T-cell (primary cell): ENCODE results near the gene TGIF1. TPM values are rescaled to one million over a fixed set of nuclear protein-coding genes. Genes with fewer than 3 reads are reported as not detected.

Experiments
- ATAC-seq, 4 experiments: fragments of 200-7000 bp in 3 of 4; fragments of 150-1000 bp in 1 of 4; cut with Tn5 transposase; replicated peaks in 1 of 4; 1 replicate in 3 of 4; 2 replicates in 1 of 4; pipeline ENCODE4 v1.10.0; 2021; ENCODE audit warnings: moderate library complexity in 3 of 4, mild to moderate bottlenecking in 2 of 4, moderate number of reproducible peaks in 1 of 4
- CTCF ChIA-PET, 2 donors: fragments of 300-600 bp; sonication (Branson Sonifier 250); formaldehyde crosslinking; loops; one replicate each; lab custom pipeline; 2022; ENCODE audit warnings: antibody characterized with exemption in 2 of 2; lab: Charles Lee
- POLR2A ChIA-PET, 2 donors: fragments of 300-600 bp; sonication (Branson Sonifier 250); formaldehyde crosslinking; loops; one replicate each; lab custom pipeline; 2022; ENCODE audit warnings: antibody characterized with exemption in 2 of 2; lab: Charles Lee
- DNase-seq, 35 experiments: peaks; one replicate each; pipeline versions ENCODE4 v3.0.0 to v3.0.0-alpha.2; 2013 to 2023
- H3K27ac ChIP-seq: one replicate; pipeline ENCODE4 v1.5.1; 2013; ENCODE audit warnings: low read length
- H3K27me3 ChIP-seq, 2 experiments: replicated peaks in 1 of 2; 1 replicate in 1 of 2; 2 replicates in 1 of 2; pipeline versions ENCODE4 v1.6.1 to v1.7.0; 2013; ENCODE audit warnings: low read length in 1 of 2, mixed read lengths in 1 of 2; ENCODE audit not compliant: control insufficient read depth in 2 of 2, insufficient read depth in 2 of 2; ENCODE audit errors: extremely low read depth in 1 of 2
- H3K36me3 ChIP-seq, 2 donors: 1 replicate in 1 of 2; 2 replicates in 1 of 2; pipeline versions ENCODE4 v1.6.1 to v1.7.0; 2013; ENCODE audit warnings: low read length in 1 of 2; ENCODE audit not compliant: control insufficient read depth in 2 of 2, insufficient read depth in 1 of 2; ENCODE audit errors: extremely low read depth in 1 of 2
- H3K4me1 ChIP-seq, 2 experiments: 1 replicate in 1 of 2; 2 replicates in 1 of 2; pipeline versions ENCODE4 v1.6.1 to v1.7.0; 2013; ENCODE audit warnings: low read length in 2 of 2, mixed read lengths in 1 of 2; ENCODE audit not compliant: insufficient read depth in 2 of 2, control insufficient read depth in 1 of 2; ENCODE audit errors: extremely low read depth in 1 of 2
- H3K4me3 ChIP-seq, 2 donors: 1 replicate in 1 of 2; 2 replicates in 1 of 2; pipeline versions ENCODE4 v1.5.1 to v1.7.0; 2013; ENCODE audit warnings: mild to moderate bottlenecking in 2 of 2, low read length in 1 of 2, moderate library complexity in 1 of 2; ENCODE audit not compliant: control insufficient read depth in 1 of 2; ENCODE audit errors: extremely low read depth in 1 of 2
- H3K9me3 ChIP-seq: 2 replicates; pipeline ENCODE4 v1.7.0; 2013
- H3K27ac Mint-ChIP-seq, 2 donors: one replicate each; pipeline ENCODE4 v1.8.0; 2020 to 2021; ENCODE audit warnings: mild to moderate bottlenecking in 2 of 2, mixed read lengths in 2 of 2
- H3K27me3 Mint-ChIP-seq, 2 donors: one replicate each; pipeline ENCODE4 v1.8.0; 2021 to 2022; ENCODE audit warnings: mixed read lengths in 2 of 2
- H3K36me3 Mint-ChIP-seq: one replicate; pipeline ENCODE4 v1.8.0; 2021; ENCODE audit warnings: mixed read lengths
- H3K4me1 Mint-ChIP-seq, 3 donors: one replicate each; pipeline ENCODE4 v1.8.0; 2020 to 2022; ENCODE audit warnings: mixed read lengths in 3 of 3, mild to moderate bottlenecking in 1 of 3
- H3K4me3 Mint-ChIP-seq, 3 donors: one replicate each; pipeline ENCODE4 v1.8.0; 2020 to 2022; ENCODE audit warnings: mild to moderate bottlenecking in 3 of 3, mixed read lengths in 3 of 3, moderate library complexity in 3 of 3
- H3K9me3 Mint-ChIP-seq, 3 donors: one replicate each; pipeline ENCODE4 v1.8.0; 2020 to 2022; ENCODE audit warnings: mixed read lengths in 3 of 3
- WGBS: methylation state at CpG from one replicate; pipeline ENCODE4 v1.1.5; 2013; ENCODE audit warnings: missing lambda C conversion rate; ENCODE audit not compliant: insufficient coverage; 5-methylcytosine and 5-hydroxymethylcytosine counted together
- total RNA-seq, 35 experiments: library from RNA in 6 of 35; stranded (reverse) in 6 of 35; fragments of 120-200 nt in 1 of 35; gene quantifications; one replicate each; pipeline versions ENCODE4 v1.2.1 to v1.2.4 and lab custom pipeline; 2013 to 2026

The TGIF1 gene
- total RNA-seq, 5 donors from 2014 or later (not counting 1 experiment from before 2014, with no cell fraction given), result 40.5 to 90.5 (median 81.8) TPM

DNA sequence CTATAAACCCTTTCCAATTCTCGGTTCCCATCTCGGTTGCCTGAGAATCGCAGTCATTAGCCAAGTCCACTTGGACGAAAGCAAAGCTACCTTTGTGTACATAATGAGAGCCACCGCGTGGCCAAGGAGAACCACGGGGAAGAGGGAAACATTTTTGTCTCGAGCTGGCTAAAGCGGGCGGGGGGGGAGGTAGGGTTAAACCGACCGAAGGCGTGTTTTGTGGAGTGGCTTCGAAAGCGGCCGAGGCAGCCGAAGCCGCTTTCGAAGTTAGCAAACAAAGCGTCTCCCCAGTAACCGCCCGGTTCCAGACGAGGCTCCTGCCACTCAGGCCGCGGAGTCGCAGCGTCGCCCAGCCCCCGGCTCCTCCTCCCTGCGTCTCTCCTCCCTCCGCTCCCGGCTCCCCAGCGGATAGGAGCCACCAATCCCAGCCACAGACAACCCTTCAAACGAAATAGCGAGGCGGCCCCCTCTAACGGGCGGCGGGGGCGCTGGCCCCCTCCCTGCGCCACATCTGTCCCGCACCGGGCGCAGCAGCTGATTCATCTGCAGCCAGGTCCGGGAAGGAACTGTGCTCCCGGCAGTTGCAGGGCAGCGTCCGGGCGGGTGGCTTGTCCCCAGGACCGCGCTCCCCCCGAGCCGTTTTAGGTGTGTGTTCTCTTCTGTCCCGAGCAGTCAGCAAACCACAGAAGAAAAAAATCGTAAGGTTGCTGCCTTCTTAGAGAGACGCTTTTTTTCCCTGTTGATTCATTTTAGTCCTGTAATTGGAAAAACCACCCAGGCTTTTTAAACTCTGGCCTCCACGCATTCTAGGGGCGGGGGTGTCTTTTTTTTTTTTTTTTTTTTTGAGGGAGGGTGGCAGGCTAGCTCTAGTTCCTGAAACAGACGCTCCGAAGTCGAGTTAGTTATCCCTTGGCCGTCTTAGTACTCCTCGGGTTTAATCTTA lies 1.8 kb upstream of the TGIF1 start:
- no peaks in the 10 kb centered on the region for H3K36me3 Mint-ChIP-seq
- ChIA-PET POLR2A (interaction anchor here (0.5 to 3.1 kb wide), 20 partner anchors 10 to 812 kb away, joined by 3 to 28 read pairs (median 5); no protein-coding TSS in a partner anchor), CTCF (interaction anchor here (0.6 to 2.7 kb wide), 19 partner anchors 8 to 467 kb away, joined by 3 to 20 read pairs (median 4); no protein-coding TSS in a partner anchor)
- peak overlapping the region; percentile 91 to 95 (median 94) for H3K4me3 Mint-ChIP-seq
- Histone ChIP-seq H3K9me3 (no peaks in the 10 kb centered on the region), H3K36me3 (no peaks in the 10 kb centered on the region), H3K27me3 (no peaks in the 10 kb centered on the region), H3K4me1 (peaks cover 11 to 56% of the 10 kb centered on the region in 2 experiments), H3K4me3 (peak overlapping the region; percentile 70 to 85), H3K27ac (peak overlapping the region; percentile 100)
- peak; percentile 41 to 63 (median 48) for ATAC-seq
- H3K9me3 Mint-ChIP-seq, result no peaks in the 10 kb centered on the region
- H3K27ac Mint-ChIP-seq, result peak overlapping the region; percentile 99
- H3K4me1 Mint-ChIP-seq, result peaks cover 18 to 35% (median 31%) of the 10 kb centered on the region in 3 donors
- under 1% methylated on average over 56 of the region's 63 CpGs for WGBS
- no peaks in the 10 kb centered on the region for H3K27me3 Mint-ChIP-seq
- DNase-seq, result peak; percentile 59 to 92 (median 84)

GRCh38 chr18:3448838-3449511 lies 997 bp upstream of the TGIF1 start:
- peak overlapping the region; percentile 91 to 95 (median 94) for H3K4me3 Mint-ChIP-seq
- peak overlapping the region; percentile 99 for H3K27ac Mint-ChIP-seq
- DNase-seq, result peak; percentile 39 to 91 (median 78)
- H3K36me3 ChIP-seq, result no peaks in the 10 kb centered on the region
- no peaks in the 10 kb centered on the region for H3K27me3 ChIP-seq
- no peaks in the 10 kb centered on the region for H3K9me3 ChIP-seq
- peak; percentile 49 to 63 (median 50) for ATAC-seq
- H3K27ac ChIP-seq, result peak overlapping the region; percentile 100
- CTCF ChIA-PET, result interaction anchor here (0.6 to 2.7 kb wide), 5 partner anchors 9 to 145 kb away, joined by 4 to 20 read pairs (median 6); no protein-coding TSS in a partner anchor
- WGBS, result under 1% methylated on average over 29 of the region's 38 CpGs
- peaks cover 27 to 43% (median 36%) of the 10 kb centered on the region in 3 donors for H3K4me1 Mint-ChIP-seq
- no peaks in the 10 kb centered on the region for H3K27me3 Mint-ChIP-seq
- H3K4me3 ChIP-seq, result peak overlapping the region; percentile 70 to 85
- peaks cover 16 to 63% of the 10 kb centered on the region in 2 experiments for H3K4me1 ChIP-seq
- no peaks in the 10 kb centered on the region for H3K9me3 Mint-ChIP-seq
- no peaks in the 10 kb centered on the region for H3K36me3 Mint-ChIP-seq
- POLR2A ChIA-PET, result interaction anchor here (0.6 to 3.1 kb wide), 12 partner anchors 9 to 812 kb away, joined by 3 to 28 read pairs (median 4); no protein-coding TSS in a partner anchor

GRCh38 chr18:3449512-3450011 lies 410 bp upstream of the TGIF1 start:
- peak in 27 of 35 experiments; percentile 65 to 81 (median 74) for DNase-seq
- Mint-ChIP-seq H3K27ac (peak overlapping the region; percentile 99), H3K36me3 (no peaks in the 10 kb centered on the region), H3K9me3 (no peaks in the 10 kb centered on the region), H3K4me1 (peaks cover 30 to 47% (median 39%) of the 10 kb centered on the region in 3 donors), H3K27me3 (no peaks in the 10 kb centered on the region), H3K4me3 (peak overlapping the region; percentile 91 to 95 (median 94))
- WGBS, result under 1% methylated on average over 25 of the region's 47 CpGs
- Histone ChIP-seq H3K4me1 (peaks cover 18 to 63% of the 10 kb centered on the region in 2 experiments), H3K27me3 (no peaks in the 10 kb centered on the region), H3K36me3 (no peaks in the 10 kb centered on the region), H3K4me3 (peak overlapping the region; percentile 70 to 85), H3K27ac (peak overlapping the region; percentile 100), H3K9me3 (no peaks in the 10 kb centered on the region)
- ATAC-seq, result peak in 3 of 4 experiments; percentile 24 to 31 (median 28)
- ChIA-PET POLR2A (interaction anchor here (0.7 to 3.1 kb wide), 8 partner anchors 9 to 487 kb away, joined by 3 to 28 read pairs (median 3); no protein-coding TSS in a partner anchor), CTCF (interaction anchor here in 1 of 2 donors (0.6 to 2.7 kb wide), 3 partner anchors 9 to 144 kb away, joined by 6 to 20 read pairs (median 8); no protein-coding TSS in a partner anchor)

DNA sequence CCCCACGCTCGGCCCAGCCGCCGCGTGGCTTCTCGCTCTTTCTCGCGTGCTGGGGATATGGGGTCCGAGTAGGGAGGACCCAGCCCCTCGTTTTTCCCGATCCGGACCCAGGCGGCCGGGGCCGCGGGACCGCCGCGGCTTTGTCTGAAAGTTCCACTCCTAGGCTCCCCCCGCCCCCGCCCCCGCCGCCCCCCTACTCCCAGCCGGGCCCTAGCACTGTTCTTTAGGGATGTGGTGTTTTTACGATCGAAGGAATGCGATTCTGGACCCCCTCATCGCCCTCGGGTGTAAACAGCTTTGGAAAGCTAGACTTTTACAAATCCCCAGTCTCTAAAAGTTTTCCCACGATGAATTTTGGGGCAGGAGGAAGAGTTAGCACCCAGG lies 819 bp downstream of the TGIF1 start:
- peaks cover 43 to 50% (median 47%) of the 10 kb centered on the region in 3 donors for H3K4me1 Mint-ChIP-seq
- POLR2A ChIA-PET, result interaction anchor here (0.6 to 0.8 kb wide), 5 partner anchors 16 to 814 kb away, joined by 3 to 10 read pairs (median 3); no protein-coding TSS in a partner anchor

GRCh38 chr18:3451183-3451988 lies 1.4 kb downstream of the TGIF1 start:
- Histone ChIP-seq H3K4me3 (peak overlapping the region; percentile 70 to 97), H3K36me3 (peaks cover 0 to 4% of the 10 kb centered on the region in 2 donors), H3K4me1 (peaks cover 18 to 68% of the 10 kb centered on the region in 2 experiments), H3K27ac (peak overlapping the region; percentile 85), H3K9me3 (no peaks in the 10 kb centered on the region), H3K27me3 (no peaks in the 10 kb centered on the region)
- CTCF ChIA-PET, result interaction anchor here (0.6 to 4.8 kb wide), 6 partner anchors 71 to 201 kb away, joined by 3 to 36 read pairs (median 4); no protein-coding TSS in a partner anchor
- DNase-seq (peak; percentile 63 to 89 (median 75)), ATAC-seq (peak; percentile 7 to 17 (median 13))
- POLR2A ChIA-PET, result interaction anchor here (0.6 to 1.2 kb wide), 6 partner anchors 15 to 815 kb away, joined by 3 to 10 read pairs (median 4); no protein-coding TSS in a partner anchor
- Mint-ChIP-seq H3K27me3 (no peaks in the 10 kb centered on the region), H3K4me1 (peaks cover 49 to 52% (median 50%) of the 10 kb centered on the region in 3 donors), H3K9me3 (no peaks in the 10 kb centered on the region), H3K4me3 (peak overlapping the region; percentile 91 to 95 (median 94)), H3K36me3 (peaks cover 3% of the 10 kb centered on the region), H3K27ac (peak overlapping the region; percentile 98)
- 0% methylated on average over 36 of the region's 50 CpGs for WGBS

More for the DNA sequence above, 819 bp downstream of the TGIF1 start:
- DNase-seq (no peak), ATAC-seq (no peak)
- Histone ChIP-seq H3K9me3 (no peaks in the 10 kb centered on the region), H3K36me3 (no peaks in the 10 kb centered on the region), H3K4me3 (peak overlapping the region; percentile 70 to 97), H3K27ac (peak overlapping the region; percentile 85), H3K27me3 (no peaks in the 10 kb centered on the region), H3K4me1 (peaks cover 18 to 63% of the 10 kb centered on the region in 2 experiments)
- CTCF ChIA-PET, result interaction anchor here in 1 of 2 donors (0.6 to 4.8 kb wide), 4 partner anchors 143 to 200 kb away, joined by 3 to 36 read pairs (median 4); no protein-coding TSS in a partner anchor
- H3K4me3 Mint-ChIP-seq, result peak overlapping the region; percentile 91 to 95 (median 94)
- H3K9me3 Mint-ChIP-seq, result no peaks in the 10 kb centered on the region
- H3K27me3 Mint-ChIP-seq, result no peaks in the 10 kb centered on the region
- H3K27ac Mint-ChIP-seq, result peak overlapping the region; percentile 98
- H3K36me3 Mint-ChIP-seq, result no peaks in the 10 kb centered on the region
- WGBS, result 0% methylated on average over 9 of the region's 30 CpGs
